ENCODE data around the gene SPINK4.

The SPINK4 gene

DNA sequence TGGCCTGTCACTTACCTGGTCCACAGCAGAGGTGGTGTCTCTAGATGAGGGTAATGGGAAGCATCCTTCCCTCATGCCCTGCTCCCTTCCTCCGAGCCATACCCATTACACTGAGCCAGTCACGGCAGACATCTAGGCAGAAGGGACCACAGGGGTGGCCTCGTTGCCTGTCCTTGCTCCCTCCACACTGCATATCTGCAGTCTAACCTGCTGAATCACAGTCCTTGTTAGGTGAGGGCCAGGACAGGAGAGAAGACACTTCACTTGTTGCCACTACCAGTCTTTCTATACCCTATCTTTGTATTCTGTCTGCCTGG lies 18.4 kb upstream of the SPINK4 start:
- TF ChIP-seq, protein P1, sequence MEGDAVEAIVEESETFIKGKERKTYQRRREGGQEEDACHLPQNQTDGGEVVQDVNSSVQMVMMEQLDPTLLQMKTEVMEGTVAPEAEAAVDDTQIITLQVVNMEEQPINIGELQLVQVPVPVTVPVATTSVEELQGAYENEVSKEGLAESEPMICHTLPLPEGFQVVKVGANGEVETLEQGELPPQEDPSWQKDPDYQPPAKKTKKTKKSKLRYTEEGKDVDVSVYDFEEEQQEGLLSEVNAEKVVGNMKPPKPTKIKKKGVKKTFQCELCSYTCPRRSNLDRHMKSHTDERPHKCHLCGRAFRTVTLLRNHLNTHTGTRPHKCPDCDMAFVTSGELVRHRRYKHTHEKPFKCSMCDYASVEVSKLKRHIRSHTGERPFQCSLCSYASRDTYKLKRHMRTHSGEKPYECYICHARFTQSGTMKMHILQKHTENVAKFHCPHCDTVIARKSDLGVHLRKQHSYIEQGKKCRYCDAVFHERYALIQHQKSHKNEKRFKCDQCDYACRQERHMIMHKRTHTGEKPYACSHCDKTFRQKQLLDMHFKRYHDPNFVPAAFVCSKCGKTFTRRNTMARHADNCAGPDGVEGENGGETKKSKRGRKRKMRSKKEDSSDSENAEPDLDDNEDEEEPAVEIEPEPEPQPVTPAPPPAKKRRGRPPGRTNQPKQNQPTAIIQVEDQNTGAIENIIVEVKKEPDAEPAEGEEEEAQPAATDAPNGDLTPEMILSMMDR (IDR thresholded peaks at IDR 0.05; ENCODE audit: low read depth, low read length) = no peak
- no peak overlapping the region for H3K4me3 ChIP-seq (replicated peaks in 1 of 2; ENCODE audit: low read depth in 2 of 2, low read length in 2 of 2)
- DNase-seq (ENCODE audit: low read depth in 2 of 2) = no peak

DNA sequence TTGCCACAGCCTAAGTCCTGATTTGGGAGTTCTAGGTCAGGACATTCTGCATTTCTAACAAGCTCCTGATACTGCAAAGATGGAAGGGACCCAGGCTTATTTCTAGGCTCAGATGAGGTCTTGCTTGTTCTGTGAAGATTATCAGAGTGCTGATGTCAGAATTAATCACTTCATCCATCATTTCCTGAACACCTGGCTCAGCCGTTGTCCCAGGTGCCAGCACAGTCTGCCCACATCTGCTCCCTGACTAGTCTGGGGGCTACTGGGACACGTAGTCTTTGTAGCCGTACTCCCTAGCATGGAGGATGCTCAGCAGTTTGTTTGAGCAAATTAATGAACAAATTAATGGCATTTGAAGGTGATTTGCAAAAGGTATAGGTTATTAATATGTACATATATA lies 17.9 kb upstream of the SPINK4 start:
- TF ChIP-seq, protein P1 (IDR thresholded peaks at IDR 0.05; ENCODE audit: low read depth, low read length) = no peak
- no peak for DNase-seq (ENCODE audit: low read depth in 2 of 2)
- H3K4me3 ChIP-seq (replicated peaks in 1 of 2; ENCODE audit: low read depth in 2 of 2, low read length in 2 of 2) = no peak overlapping the region

DNA sequence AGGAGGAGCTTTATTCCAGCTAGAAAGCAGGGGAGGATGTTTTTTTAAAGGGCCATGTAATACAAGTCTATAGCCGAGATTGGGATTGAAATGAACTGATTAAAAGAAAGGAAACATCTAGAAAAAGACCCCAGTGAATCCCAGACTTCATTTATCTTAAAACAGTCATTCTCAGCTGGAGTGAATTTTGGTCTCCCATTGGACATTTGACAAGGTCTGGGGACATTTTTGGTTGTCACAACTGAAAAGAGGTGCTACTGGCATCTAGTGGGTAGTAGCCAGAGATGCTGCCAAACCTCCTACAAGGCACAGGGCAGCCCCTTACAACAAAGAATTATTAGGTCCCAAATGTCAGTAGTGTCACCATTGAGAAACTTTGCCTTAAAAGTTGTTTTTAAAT lies 16.3 kb upstream of the SPINK4 start:
- H3K4me3 ChIP-seq (replicated peaks in 1 of 2; ENCODE audit: low read depth in 2 of 2, low read length in 2 of 2) = no peak overlapping the region
- DNase-seq (ENCODE audit: low read depth in 2 of 2) = peak; percentile 45 to 64
- TF ChIP-seq, protein P1 (IDR thresholded peaks at IDR 0.05; ENCODE audit: low read depth, low read length) = peak; percentile 21

DNA sequence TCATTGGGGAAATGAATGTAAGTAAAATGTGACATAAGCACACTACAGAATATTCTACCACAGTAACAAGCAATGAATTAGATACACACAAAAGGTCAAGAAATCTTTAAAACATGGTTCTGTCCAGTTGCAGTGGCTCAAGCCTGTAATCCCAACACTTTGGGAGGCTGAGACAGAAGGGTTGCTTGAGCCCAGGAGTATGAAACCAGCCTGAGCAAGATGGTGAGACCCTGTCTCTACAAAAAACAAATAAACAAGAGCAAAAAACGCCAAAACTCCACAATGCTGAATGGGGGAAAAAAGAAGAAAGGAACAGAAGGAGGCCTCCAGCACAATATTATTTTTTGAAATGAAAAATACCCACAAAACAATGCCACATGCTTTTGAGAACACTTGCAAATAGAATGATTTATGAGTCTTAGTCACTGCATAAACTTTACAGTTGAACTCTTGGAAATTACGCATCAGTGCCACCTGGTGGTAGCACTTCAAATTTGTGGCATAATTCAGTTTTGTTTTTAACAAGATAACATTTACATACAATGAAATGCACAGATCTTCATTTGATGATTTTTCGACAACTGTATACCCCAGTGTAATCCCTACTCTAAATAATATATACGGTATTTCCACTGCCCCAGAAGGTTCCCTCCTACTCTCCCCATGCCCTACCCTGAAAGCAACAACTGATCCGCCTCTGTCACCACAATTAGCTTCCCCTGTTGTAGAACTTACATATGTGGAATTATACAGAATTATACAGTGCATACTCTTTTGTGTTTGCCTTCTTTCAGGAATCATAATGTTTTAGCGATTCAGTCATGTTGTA lies 14.4 kb upstream of the SPINK4 start:
- TF ChIP-seq, protein P1 (IDR thresholded peaks at IDR 0.05; ENCODE audit: low read depth, low read length) = peak; percentile 54
- DNase-seq (ENCODE audit: low read depth in 2 of 2) = peak; percentile 82 to 87
- no peak overlapping the region for H3K4me3 ChIP-seq (replicated peaks in 1 of 2; ENCODE audit: low read depth in 2 of 2, low read length in 2 of 2)

DNA sequence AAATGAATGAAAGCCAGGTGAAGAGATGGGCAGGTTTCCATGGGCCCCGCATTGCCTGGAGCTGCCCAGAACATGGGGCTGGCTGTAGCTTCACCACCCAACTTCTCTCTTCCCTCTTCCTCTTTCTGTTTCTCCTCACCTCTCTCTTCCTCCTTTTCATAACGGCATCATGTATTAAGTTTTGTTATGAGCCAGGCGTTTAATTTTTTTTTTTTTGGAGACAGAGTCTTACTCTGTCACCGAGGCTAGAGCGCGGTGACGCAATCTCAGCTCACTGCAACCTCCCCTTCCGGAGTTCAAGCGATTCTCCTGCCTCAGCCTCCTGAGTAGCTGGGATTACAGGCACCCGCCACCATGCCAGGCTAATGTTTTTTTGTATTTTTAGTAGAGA lies 13.0 kb upstream of the SPINK4 start:
- DNase-seq (ENCODE audit: low read depth in 2 of 2) = no peak
- no peak overlapping the region for H3K4me3 ChIP-seq (replicated peaks in 1 of 2; ENCODE audit: low read depth in 2 of 2, low read length in 2 of 2)
- TF ChIP-seq, protein P1 (IDR thresholded peaks at IDR 0.05; ENCODE audit: low read depth, low read length) = no peak

DNA sequence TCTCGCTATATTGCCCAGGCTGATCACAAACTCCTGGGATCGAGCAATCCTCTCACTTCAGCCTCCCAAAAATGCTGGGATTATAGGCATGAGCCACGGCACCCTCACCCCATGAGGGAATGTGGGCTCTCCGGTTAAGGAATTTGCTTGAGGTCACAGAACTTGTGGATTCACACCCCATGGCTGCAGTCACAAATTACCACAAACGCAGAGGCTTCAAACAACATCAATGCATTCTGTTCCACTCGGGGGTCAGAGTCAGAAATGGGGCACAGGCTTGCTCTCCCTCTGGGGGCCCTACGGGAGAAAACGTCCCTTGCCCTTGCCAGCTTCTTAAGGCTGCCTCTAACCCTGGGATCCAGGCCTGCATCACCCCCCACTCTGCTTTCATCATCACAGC lies 12.2 kb upstream of the SPINK4 start:
- no peak for DNase-seq (ENCODE audit: low read depth in 2 of 2)
- TF ChIP-seq, protein P1 (IDR thresholded peaks at IDR 0.05; ENCODE audit: low read depth, low read length) = no peak

DNA sequence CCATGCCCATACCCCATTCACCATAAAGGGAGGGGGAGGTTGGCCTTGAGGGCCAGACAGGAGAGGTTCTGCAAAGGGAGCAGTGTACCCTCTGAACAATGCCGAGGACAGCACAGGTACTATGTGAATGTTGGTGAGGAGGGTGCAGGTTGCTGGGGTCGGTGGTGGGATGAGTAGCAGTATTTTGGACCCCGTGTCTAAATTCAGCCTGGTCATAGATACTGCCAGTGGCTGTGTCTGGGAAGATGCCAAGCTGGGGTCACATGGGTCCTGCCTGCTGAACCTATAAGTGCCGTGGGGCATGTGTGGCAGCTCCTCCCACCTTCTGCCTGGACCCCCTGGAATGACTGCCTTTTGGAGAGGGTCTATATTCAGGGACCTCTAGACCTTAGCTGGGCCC lies 11.4 kb upstream of the SPINK4 start:
- no peak for DNase-seq (ENCODE audit: low read depth in 2 of 2)
- H3K4me3 ChIP-seq (replicated peaks in 1 of 2; ENCODE audit: low read depth in 2 of 2, low read length in 2 of 2) = no peak overlapping the region
- TF ChIP-seq, protein P1 (IDR thresholded peaks at IDR 0.05; ENCODE audit: low read depth, low read length) = no peak

More for the DNA sequence above, 12.2 kb upstream of the SPINK4 start:
- no peak overlapping the region for H3K4me3 ChIP-seq (replicated peaks in 1 of 2; ENCODE audit: low read depth in 2 of 2, low read length in 2 of 2)

Measured in cardiac fibroblast (primary cell).